ENCODE results near the gene UBE2J2.
A peak's percentile ranks its signal among the peaks of the same experiment; 100 is the strongest.

Gene UBE2J2

DNA sequence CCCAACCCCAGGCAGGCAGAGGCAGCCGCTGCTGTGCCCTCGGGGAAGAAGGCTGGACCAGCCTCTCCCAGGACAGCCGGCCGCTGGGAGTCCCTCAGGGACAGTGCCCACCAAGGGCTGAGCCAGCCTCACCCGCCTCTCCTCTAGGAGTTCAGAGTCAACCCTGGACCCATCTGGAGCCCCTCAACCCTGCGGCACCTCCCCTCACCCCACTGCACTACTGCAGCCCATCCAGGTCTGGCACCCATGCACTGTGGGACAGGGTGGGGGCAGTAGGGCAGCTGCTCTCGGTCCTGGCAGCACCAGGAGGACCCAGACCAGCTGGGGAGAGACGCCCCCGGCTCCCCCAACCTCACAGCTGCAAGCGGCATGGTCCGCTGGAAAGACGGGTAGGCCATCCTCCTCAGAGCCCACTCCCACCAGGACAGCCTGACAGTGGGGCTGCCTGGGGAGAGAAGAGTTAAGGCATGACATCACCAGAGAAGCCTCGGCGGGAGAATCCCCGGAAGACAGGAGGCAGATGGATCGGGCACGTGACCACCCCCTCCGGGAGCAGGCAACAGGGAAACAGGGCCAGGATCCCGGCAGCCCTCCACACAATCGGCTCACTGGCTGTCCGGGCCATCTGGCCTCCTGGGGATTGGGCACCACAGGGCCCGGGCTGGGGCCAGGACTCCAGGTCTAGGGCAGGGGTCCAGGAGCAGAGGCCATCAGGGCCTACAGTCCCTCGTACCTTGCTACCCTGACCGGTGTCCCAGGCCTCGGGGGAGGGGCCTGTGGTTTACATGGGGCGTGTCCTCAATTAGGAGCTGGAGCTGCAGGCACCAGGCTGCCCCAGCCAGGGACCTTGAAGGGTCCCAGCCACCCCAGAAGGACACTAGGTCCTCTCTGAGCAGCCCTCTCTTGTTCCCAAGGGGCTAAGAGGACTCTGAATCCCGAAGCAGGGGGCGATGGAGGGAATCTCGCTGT is 31.0 kb upstream of the UBE2J2 start:
- DNase-seq (no peak), ATAC-seq (no peak)
- Mint-ChIP-seq H3K4me1 (peaks cover 41% of the 10 kb centered on the region), H3K27me3 (no peaks in the 10 kb centered on the region), H3K9me3 (no peaks in the 10 kb centered on the region), H3K4me3 (peak overlapping the region; percentile 86 to 91), H3K27ac (no peak overlapping the region)

- H3K9me3 Mint-ChIP-seq = no peaks in the 10 kb centered on the region
- H3K27ac Mint-ChIP-seq = no peak overlapping the region
- no peak overlapping the region for H3K4me3 Mint-ChIP-seq
- H3K27me3 Mint-ChIP-seq = no peaks in the 10 kb centered on the region
- DNase-seq (no peak), ATAC-seq (no peak)
- H3K4me1 Mint-ChIP-seq = peaks cover 36% of the 10 kb centered on the region
These were observed 30.1 kb upstream of the UBE2J2 start for GRCh38 chr1:1303736-1304135.

DNA sequence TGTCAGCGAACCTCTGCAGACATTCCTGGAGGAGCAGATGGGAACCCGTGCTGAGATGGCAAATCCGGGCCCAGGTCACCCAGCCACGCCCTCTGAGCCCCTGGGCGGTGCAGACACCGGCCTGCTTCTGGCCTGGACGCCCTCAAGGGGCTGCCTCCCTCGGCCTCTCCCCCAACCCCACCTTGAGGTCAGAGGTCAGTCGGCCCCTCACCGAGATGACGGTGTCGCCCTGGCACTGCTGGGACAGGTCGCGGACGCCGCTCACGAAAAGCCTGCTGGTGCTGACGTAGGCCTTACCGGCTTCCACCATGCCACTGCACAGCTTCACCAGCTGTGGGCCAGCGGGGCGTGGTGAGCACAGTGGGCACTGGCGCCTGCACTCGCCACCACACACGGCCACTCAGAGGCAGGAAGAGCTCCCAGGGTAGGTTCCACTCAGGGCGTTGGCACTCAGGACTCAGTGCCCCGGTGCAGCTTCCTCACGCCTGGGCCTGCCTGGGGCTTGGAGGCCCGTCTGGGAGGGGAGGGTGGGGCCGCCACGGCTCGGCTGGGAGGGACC is 29.4 kb upstream of the UBE2J2 start:
- Mint-ChIP-seq H3K9me3 (no peaks in the 10 kb centered on the region), H3K4me1 (peaks cover 36% of the 10 kb centered on the region), H3K27me3 (no peaks in the 10 kb centered on the region), H3K27ac (no peak overlapping the region), H3K4me3 (no peak overlapping the region)
- no peak for DNase-seq
- no peak for ATAC-seq

GRCh38 chr1:1302006-1302430 is 28.4 kb upstream of the UBE2J2 start:
- H3K4me1 Mint-ChIP-seq = peaks cover 32% of the 10 kb centered on the region
- ATAC-seq (no peak), DNase-seq (no peak)
- H3K27ac Mint-ChIP-seq = no peak overlapping the region
- H3K27me3 Mint-ChIP-seq = no peaks in the 10 kb centered on the region
- no peak overlapping the region for H3K4me3 Mint-ChIP-seq
- H3K9me3 Mint-ChIP-seq = no peaks in the 10 kb centered on the region

- H3K27ac Mint-ChIP-seq = no peak overlapping the region
- H3K4me1 Mint-ChIP-seq = peaks cover 16% of the 10 kb centered on the region
These were observed 26.7 kb upstream of the UBE2J2 start for GRCh38 chr1:1300352-1300739.

DNA sequence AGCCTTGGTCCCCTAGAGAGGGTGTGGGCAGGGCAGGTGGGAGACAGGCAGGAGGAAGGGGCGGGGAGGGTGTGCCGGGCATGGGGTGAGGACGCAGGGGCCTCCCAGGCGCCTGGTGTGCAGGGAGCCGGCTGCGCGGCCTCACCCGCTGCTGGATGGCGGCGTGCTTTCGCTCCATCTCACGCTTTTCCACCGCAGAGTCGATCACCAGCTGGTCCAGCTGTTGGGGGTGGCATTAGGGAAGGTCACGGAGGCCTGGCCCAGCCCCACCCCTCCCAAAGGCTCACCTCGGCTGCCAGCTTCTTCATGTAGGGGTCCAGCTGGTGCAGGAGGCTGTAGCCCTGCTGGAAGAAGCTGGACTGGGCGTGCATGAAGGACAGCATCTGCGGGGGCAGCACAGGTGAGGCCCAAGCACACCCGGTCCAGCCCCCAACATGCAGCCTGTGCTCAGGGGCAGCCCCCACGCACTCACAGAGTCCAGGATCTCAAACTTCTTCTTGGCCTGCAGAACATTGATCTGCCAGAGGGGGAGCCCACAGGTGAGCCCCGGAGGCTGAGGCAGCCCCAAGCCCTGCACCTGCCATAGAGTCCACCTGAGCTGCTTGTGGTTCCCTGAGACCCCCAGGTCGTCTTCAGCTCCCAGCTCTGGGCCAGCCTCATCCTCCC is 26.2 kb upstream of the UBE2J2 start:
- H3K27ac Mint-ChIP-seq = no peak overlapping the region
- H3K4me1 Mint-ChIP-seq = peaks cover 10% of the 10 kb centered on the region
- ATAC-seq (peak; percentile 51), DNase-seq (no peak)
- no peaks in the 10 kb centered on the region for H3K9me3 Mint-ChIP-seq
- H3K4me3 Mint-ChIP-seq = no peak overlapping the region
- no peaks in the 10 kb centered on the region for H3K27me3 Mint-ChIP-seq

More at GRCh38 chr1:1300352-1300739, 26.7 kb upstream of the UBE2J2 start:
- no peak for ATAC-seq
- H3K27me3 Mint-ChIP-seq = no peaks in the 10 kb centered on the region
- DNase-seq = no peak
- no peaks in the 10 kb centered on the region for H3K9me3 Mint-ChIP-seq
- no peak overlapping the region for H3K4me3 Mint-ChIP-seq

- DNase-seq (no peak), ATAC-seq (no peak)
- H3K9me3 Mint-ChIP-seq = no peaks in the 10 kb centered on the region
- H3K27ac Mint-ChIP-seq = no peak overlapping the region
- H3K27me3 Mint-ChIP-seq = no peaks in the 10 kb centered on the region
- no peak overlapping the region for H3K4me3 Mint-ChIP-seq
- H3K4me1 Mint-ChIP-seq = peaks cover 5% of the 10 kb centered on the region
These were observed 25.4 kb upstream of the UBE2J2 start for GRCh38 chr1:1298861-1299685.

DNA sequence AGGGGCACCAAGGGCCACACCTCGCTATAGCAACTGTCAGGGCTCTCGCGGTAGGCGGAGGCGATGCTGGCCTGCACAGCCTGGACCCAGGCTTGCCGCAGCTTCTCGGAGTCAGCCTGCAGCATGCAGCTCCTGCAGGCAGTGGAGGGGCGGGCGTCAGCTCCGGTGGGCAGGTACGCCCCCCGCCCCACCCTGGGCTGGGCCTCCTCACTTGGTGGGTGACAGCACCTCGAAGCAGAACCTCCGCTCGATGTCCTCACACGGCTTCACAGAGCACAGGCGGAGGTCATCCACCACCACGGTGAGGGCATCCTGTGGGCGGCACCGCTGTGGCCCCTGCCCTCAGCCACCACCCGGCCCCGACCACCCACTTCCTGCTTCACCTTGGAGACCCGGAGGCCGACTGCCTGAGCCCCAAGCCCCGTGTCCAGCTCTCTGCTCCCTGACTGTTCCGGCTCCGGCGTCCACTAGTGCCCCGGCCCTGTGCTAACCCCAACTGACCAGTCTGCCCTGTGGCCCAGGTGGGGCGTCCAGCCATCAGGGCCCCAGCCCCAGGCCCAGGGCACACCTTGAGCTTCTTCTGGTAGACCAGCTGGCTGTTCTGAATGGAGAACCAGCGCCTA is 24.3 kb upstream of the UBE2J2 start:
- DNase-seq = no peak
- ATAC-seq = no peak
- H3K4me3 Mint-ChIP-seq = no peak overlapping the region

GRCh38 chr1:1296070-1297061 is 22.7 kb upstream of the UBE2J2 start:
- Mint-ChIP-seq H3K4me1 (peaks cover 13% of the 10 kb centered on the region), H3K4me3 (no peak overlapping the region), H3K27ac (no peak overlapping the region), H3K27me3 (no peaks in the 10 kb centered on the region), H3K9me3 (no peaks in the 10 kb centered on the region)
- no peak for DNase-seq
- no peak for ATAC-seq

More for the DNA sequence above, 24.3 kb upstream of the UBE2J2 start:
- H3K27ac Mint-ChIP-seq = no peak overlapping the region
- no peaks in the 10 kb centered on the region for H3K9me3 Mint-ChIP-seq
- H3K4me1 Mint-ChIP-seq = peaks cover 5% of the 10 kb centered on the region
- H3K27me3 Mint-ChIP-seq = no peaks in the 10 kb centered on the region

- DNase-seq (no peak), ATAC-seq (no peak)
- peaks cover 0 to 1% of the 10 kb centered on the region in 2 donors for H3K9me3 Mint-ChIP-seq
- H3K27me3 Mint-ChIP-seq = peaks cover 2% of the 10 kb centered on the region
- peaks cover 17% of the 10 kb centered on the region for H3K4me1 Mint-ChIP-seq
- no peak overlapping the region for H3K27ac Mint-ChIP-seq
- H3K4me3 Mint-ChIP-seq = no peak overlapping the region
These were observed 21.7 kb upstream of the UBE2J2 start for GRCh38 chr1:1295154-1295923.

DNA sequence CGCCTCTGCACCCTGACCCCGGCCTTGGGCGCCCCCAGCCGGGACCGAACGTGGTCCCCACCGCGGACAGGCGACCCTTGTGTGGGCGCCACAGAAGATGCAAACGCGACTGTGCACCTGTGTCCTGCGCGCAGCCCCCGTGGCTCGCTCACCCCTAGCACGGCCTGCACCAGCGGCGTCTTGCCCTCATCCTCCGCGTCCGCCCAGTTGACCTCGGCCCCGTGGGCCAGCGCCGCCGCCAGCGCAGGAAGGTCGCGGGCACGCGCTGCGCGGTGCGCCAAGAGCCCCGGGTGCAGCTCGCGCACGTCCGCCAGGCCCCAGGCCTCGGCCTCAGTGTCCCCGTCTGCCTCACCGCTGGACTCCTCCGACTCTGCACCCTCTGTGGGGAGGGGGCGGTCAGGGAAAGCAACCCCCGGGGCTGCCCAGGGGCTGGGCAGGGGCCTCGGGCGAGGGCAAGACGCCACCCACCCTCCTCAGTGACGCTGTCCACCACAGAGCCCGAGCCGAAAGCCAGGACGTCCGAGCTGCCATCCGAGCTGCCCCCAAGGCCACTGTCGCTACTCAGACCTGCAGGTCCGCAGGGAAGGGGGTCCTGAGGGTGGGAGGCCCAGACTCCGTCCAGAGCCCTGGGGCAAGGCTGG is 20.7 kb upstream of the UBE2J2 start:
- no peak overlapping the region for H3K27ac Mint-ChIP-seq
- no peak overlapping the region for H3K4me3 Mint-ChIP-seq
- peak; percentile 0 for ATAC-seq
- H3K4me1 Mint-ChIP-seq = peaks cover 16% of the 10 kb centered on the region
- peaks cover 8% of the 10 kb centered on the region for H3K27me3 Mint-ChIP-seq
- DNase-seq = no peak
- H3K9me3 Mint-ChIP-seq = peaks cover 0 to 7% of the 10 kb centered on the region in 2 donors

DNA sequence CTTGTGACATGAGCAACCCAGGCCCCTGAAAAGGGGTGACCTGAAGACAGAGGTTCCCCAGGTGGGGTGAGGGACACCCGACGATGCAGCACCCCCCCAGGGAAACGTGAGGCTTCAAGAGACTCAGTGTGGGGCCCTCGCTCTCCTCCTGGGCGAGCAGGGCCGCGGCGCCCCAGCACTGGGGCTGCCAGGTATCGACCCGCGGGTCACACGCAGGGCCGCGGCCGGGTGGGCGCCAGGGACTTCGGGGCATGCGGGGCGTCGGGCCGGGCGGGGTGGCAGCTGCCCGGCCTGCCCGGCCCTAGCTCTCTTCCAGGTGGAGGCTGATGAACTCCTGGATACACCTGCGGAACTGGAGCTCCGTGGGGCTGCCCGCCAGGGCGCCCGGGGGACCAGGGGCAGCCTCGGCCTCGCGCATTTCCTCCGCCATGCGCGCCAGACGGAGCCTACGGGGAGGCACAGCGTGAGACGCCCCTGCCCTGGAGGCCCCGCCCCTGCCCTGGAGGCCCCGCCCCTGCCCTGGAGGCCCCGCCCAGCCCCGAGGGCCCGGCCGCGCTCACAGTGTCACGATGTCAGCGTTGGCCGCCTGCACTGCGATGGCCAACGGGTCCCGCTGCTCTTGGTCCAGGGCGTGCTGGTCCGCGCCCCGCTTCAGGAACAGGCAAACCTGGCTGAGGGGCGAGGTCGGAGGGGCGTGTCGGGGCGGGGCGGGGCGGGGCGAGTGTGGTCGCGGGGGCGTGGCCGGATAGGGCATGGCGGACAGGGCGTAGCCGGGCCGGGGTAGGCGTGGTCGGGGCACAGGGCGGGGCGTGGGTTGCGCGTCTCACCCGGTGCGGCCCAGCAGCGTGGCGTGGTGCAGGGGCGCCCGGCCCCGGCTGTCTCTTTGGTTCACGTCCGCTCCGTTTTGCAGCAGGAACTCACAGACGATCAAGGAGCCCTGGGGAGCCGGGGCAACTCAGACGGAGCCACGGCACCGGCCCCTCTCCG is 19.9 kb upstream of the UBE2J2 start:
- ATAC-seq = peak; percentile 19
- Mint-ChIP-seq H3K4me1 (peaks cover 16% of the 10 kb centered on the region), H3K27ac (no peak overlapping the region), H3K9me3 (peaks cover 0 to 7% of the 10 kb centered on the region in 2 donors), H3K4me3 (no peak overlapping the region), H3K27me3 (peaks cover 8% of the 10 kb centered on the region)
- DNase-seq = no peak

Data from stimulated activated naive CD8-positive, alpha-beta T cell treated with anti-CD3 and anti-CD28 coated beads, Interleukin-15, amount 100 ng/mL, for 72 hours (primary cell).